Right hindlimb (tissue), 1 donor: Measurements from ENCODE around the gene MAGI2.

Experiments used
- DNase-seq: peaks from one replicate; pipeline ENCODE4 v3.0.0-alpha.2; 2018

Gene MAGI2

DNA sequence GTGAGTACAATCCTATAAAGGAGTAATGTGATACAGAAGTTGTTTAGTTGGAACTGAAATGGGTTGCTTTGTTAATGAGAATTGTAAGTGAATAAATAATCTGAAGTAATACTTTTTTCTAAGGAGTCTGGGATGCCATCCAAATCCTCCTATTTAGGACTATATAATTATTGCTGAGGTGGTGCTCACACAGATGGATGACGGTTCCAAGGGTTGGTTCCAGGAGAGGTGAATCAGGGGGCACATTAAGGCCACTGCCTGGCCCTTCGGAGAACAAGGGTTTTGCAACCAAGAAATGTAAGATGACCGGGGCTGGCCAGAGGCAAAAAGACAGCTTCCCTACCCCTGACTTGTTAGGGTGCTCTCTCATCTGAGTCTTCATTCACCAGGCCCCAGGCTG lies 1302.2 kb downstream of the MAGI2 start:
- DNase-seq, result no peak

DNA sequence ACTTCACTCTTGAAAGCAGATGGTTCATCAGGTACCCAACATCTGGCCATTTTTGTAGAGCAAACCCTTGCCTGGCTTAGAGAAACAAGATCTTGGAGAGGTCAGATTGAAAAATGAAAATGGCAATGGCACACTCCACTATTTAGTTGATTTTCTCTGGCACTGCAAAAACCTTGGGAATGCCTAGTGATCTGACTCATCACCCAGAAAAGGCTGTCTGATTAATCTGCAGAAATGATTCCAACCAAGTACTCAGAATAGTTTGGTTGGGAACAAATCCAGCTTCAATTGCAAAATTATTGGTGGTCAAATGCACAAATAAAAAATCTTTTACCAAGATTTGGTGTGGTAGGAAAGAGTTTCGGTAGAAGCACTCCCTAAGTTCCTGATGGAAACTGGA lies 1303.7 kb downstream of the MAGI2 start:
- no peak for DNase-seq

DNA sequence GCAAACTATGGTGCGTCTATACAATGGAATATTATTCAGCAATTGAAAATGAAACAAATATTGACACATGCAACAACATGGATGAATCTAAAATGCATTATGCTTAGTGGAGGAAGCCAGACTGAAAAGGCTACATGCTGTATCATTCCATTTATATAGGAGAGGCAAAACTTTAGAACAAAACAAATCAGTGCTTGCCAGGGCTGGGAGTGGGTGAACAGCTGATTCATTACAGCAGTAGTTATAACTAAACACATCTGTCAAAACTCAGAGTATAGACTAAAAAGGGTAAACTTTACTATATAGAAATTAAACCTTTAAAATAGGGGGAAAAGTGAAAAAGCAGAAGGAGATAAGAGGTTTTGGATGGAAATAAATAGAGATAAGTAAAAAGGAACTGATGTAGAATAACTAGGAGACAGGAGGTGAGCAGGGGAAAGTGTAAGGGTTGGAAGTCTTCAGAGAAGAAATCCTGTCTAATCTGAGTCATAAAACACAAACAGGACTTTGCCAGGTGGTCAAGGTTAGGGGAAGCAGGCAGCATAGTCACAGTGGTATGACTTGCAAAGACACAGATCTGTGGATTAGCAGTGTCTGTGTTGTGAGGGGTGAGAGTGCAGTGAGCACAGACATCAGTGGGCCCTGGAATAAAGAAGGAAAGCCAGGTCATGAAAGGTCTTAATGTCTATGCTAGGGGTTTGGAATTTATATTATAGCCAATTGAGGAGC lies 1305.1 kb downstream of the MAGI2 start:
- no peak for DNase-seq

DNA sequence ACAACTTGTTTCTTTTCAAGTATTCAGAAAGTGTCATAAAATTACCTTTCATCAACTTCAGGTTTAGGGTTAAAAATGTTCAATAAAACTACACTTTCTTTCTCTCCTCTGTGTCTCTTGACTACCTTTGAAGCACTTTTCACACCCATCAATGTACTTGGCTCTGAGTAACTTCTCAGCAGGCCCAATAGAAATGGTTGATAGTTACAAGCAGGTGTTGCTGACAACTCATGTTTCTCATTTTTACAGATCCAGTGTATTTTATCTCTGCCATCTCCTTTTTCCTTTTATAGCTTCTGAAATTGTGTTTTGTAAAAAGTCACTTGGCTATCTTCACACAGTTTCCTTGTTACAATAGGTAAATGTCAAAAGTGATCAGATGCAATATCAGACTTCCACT lies 1306.9 kb downstream of the MAGI2 start:
- DNase-seq, result no peak

- no peak for DNase-seq
These were observed 1309.8 kb downstream of the MAGI2 start for GRCh38 chr7:78143661-78144060.

DNA sequence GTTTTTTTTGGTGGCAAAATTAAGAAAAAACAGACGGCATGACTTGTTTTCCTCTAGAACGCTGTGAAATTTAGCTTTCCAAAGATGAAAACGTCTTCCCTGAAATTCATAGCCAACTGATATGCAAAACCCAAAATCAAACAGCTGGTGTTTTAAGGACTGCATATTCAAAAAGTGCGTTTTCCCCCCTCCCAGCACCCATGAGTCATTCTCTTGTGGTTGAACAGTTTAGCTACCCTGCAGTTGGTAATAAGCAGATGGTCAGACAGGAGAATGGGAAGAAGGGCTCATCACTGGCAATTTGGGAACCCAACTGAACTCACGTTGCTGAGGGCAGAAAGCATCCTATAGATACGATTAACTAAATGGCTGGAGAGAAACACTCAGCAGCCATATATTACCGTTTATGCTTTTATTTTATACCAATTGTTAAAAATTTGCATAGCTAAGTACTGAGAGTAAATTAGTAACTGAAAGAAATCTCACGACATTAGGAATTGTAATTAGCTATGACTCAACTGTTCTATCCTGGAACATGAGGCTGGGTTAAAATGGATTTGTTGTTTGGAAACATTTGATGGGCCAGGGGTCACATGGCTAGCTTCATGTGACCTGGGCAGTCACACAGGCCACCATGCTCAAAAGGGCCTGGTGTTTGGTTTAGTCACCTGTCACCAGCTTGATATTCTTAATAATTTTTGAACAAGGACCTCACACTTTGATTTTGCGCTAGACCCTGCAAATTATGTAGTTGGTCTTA lies 1311.8 kb downstream of the MAGI2 start:
- no peak for DNase-seq

DNA sequence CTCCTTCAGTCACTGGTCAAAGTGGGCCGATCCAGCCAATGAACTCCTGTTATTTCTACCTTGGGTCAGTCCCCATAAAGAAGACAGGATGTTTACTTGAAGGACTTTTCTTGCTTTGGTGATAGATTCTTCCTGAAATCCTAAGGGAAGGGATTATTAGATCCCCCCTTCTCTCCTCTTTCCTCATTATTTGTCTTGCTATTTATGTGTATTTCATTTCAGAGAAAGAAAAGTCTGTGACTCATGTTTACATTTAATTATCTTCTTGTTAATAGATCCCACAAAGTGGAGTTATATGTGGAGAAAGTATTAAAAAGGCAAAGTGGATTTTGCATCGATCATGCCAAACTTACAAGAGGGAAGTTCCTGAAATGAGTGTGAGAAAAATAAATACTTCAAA lies 1313.4 kb downstream of the MAGI2 start:
- no peak for DNase-seq

- no peak for DNase-seq
These were observed 1314.1 kb downstream of the MAGI2 start for GRCh38 chr7:78139335-78139734.

DNA sequence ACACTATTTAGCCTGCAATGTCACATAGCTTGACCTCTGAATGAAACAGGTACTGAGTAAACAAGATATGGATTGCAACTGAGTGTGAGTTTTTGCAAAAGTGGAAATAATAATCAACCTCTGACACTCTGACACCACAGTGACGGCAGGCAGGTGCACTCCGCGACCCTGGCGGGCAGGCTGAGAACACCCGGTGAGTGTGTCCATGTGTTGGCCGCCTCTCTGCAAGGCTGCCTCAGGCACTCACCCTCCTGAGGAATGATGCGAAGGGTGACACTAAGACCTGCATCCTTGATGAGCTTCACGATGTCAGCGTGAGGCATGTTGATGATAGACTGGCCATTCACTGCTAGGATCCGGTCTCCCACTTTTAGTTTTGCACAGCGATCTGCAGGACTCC lies 1318.7 kb downstream of the MAGI2 start:
- DNase-seq, result no peak

GRCh38 chr7:78134256-78134655 lies 1319.2 kb downstream of the MAGI2 start:
- DNase-seq, result no peak

DNA sequence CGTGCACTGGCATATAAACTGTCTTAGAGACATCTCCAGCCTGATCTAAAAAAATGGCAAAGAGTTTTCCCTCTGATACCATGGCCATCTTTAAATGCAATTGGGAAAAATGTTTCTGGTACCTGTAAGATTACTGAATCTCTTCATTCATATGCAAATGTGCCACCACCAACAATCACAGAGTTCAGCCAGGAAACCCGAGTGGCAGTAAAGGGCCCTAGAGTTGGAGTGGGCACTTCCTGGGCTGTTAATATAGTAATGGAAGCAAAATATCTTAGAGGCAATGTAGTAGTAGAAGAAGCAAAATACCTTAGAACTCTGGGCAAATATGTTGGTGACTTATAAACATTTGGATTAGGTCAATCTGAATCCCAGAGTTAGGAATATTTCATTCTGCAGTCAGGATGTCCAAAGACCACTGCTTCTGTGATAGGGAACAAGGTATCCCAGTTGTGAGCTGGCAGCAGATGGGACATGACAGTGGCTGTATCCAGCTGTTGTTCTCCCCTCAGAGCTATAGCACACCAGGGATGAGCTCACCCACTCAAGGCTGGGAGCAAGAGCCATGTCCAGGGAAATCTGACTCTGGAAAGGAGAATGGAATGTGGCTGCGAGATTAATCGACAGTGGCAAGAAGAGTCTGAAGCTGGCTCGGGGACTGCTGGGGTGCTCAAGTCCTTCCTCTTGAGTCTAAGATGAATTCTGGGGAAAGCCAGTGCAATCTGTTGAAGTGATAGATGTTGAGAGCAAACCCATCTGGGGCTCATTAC lies 1322.8 kb downstream of the MAGI2 start:
- no peak for DNase-seq

DNA sequence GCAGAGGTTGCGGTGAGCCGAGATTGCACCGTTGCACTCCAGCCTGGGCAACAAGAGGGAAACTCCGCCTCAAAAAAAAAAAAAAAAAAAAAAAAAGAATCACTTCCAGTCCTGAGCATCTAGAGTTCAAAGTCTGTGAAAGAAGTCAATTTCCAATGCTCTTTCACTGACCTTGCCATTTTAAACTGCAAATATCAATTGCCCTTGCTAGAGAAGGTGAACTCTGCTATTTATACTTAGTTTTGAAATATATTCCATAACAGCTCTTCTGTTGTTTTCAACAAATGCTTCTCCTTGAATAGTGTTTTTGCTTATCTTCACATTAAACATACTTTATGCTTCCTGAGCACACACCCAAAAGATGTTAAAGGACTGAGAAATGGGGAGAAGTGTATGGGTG lies 1323.6 kb downstream of the MAGI2 start:
- DNase-seq, result no peak

DNA sequence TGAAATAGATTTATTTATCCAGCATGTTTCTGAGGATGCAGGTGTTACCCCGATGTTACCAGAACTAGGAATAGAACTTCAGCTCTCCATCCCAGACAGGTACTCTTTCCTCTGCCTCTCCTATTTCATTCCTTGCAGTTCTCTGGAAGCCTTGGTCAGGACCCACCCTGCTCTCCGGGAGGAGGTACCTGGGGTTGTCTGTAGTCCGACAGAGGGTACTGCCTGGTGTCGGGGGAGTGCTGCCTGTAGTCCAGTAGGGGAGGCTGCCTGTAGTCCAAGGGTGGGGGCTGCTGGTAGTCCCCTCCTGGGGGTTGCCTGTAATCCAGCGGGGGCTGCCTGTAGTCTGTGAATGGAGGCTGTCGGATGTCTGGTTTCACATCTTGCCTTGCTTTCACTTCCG lies 1326.5 kb downstream of the MAGI2 start:
- no peak for DNase-seq

DNA sequence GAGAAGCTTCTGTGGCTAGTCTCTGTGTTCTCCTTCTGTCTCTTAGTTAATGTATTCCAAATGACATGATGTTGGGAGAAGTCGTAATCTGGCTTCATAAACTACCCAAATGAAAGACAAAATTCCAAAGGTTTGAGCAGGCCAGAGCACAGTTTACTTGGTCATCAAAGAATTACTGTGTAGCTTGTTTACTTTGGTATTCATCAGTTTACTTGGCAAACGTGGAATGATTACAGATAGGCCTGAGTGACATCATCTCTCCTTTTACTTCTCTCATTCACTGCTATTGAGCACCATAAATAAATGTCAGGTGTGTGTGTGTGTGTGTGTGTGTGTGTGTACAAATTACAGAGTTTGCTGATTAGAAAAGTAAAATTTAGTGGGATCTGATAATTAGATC lies 1327.6 kb downstream of the MAGI2 start:
- DNase-seq, result no peak

GRCh38 chr7:78124216-78124615 lies 1329.3 kb downstream of the MAGI2 start:
- no peak for DNase-seq

- DNase-seq, result no peak
These were observed 1331.6 kb downstream of the MAGI2 start for GRCh38 chr7:78121888-78122287.

GRCh38 chr7:78118470-78118869 lies 1335.0 kb downstream of the MAGI2 start:
- DNase-seq, result no peak

DNA sequence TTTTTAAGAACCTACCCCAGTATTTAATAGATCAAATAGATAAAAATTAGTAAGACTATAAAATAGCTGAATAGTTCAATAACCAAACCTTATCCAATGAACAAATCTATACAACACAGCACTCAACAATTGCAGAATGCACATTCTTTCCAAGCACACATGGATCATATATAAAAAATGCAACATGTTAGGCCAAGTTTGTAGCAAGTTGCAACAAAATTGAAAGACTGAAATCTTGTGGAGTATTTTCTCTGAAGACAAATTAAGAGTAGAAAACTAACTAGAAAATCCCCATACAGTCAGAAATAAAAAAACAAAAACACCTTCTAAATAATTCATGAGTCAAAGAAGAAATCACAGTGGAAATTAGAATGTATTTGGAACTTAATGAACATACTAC lies 1337.6 kb downstream of the MAGI2 start:
- no peak for DNase-seq

DNA sequence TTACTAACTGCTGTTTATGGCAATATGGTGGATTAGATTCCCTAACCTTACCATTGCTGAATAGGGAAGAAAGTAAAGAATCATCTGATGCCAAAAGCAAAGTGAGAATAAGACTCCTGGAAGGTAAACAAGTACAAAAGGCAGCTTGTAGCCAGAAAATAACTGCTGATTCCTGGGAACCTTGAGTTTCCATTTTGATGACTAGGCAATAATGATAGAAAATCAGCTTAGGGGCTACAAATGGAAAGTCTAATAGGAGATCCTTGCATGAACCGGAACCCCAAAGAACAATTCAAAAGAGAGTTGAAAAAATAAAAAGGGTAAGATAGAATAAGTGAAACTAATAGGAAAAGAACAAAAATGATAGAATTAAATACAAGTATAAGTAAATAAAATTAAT lies 1338.5 kb downstream of the MAGI2 start:
- DNase-seq, result no peak

- DNase-seq, result no peak
These were observed 1341.0 kb downstream of the MAGI2 start for GRCh38 chr7:78112488-78112887.

GRCh38 chr7:78111386-78111785 lies 1342.1 kb downstream of the MAGI2 start:
- no peak for DNase-seq

- DNase-seq, result no peak
These were observed 1350.0 kb downstream of the MAGI2 start for GRCh38 chr7:78103475-78103874.

- DNase-seq, result no peak
These were observed 1352.4 kb downstream of the MAGI2 start for GRCh38 chr7:78101076-78101475.
